Neuron (in vitro differentiated cells): ENCODE results near the gene ABCF1.

ENCODE experiments used
- H2AFZ ChIP-seq: one replicate; pipeline ENCODE4 v1.6.1; 2013; ENCODE audit warnings: low read depth, mild to moderate bottlenecking, inconsistent platforms, low read length, moderate library complexity
- H3K27me3 ChIP-seq: one replicate; pipeline ENCODE4 v1.6.1; 2013; ENCODE audit warnings: low read length; ENCODE audit not compliant: insufficient read depth
- H3K36me3 ChIP-seq: one replicate; pipeline ENCODE4 v1.6.1; 2013; ENCODE audit warnings: low read length; ENCODE audit not compliant: insufficient read depth
- H3K4me1 ChIP-seq: one replicate; pipeline ENCODE4 v1.6.1; 2013; ENCODE audit warnings: low read length; ENCODE audit not compliant: insufficient read depth
- H3K4me3 ChIP-seq: 2 replicates; pipeline ENCODE4 v1.5.1; 2013; ENCODE audit warnings: mild to moderate bottlenecking, low read length, moderate library complexity
- H3K9me3 ChIP-seq: one replicate; pipeline ENCODE4 v1.6.1; 2013; ENCODE audit warnings: low read length

ABCF1 gene

DNA sequence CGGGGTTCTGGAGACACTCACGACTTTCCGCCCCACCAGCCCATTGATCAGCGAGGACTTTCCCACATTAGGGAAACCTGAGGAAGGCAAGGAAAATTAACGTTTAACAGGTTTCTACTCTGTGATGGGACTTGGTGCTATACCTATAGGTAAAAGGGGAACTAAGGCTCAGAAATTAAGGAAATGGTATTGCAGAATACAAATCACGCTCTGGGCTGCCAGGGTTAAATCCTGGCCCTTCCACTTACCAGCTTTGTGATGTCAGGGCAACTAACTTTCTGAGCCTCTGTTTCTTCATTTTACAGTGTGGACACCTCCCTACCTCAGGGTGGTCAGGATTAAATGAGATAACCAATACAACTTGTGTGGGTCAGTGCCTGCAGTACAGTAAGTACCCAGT lies 23.8 kb upstream of the ABCF1 start:
- Histone ChIP-seq H2AFZ (no peak overlapping the region), H3K4me1 (no peaks in the 10 kb centered on the region), H3K4me3 (no peak overlapping the region), H3K9me3 (no peaks in the 10 kb centered on the region), H3K36me3 (peaks cover 44% of the 10 kb centered on the region), H3K27me3 (no peaks in the 10 kb centered on the region)

DNA sequence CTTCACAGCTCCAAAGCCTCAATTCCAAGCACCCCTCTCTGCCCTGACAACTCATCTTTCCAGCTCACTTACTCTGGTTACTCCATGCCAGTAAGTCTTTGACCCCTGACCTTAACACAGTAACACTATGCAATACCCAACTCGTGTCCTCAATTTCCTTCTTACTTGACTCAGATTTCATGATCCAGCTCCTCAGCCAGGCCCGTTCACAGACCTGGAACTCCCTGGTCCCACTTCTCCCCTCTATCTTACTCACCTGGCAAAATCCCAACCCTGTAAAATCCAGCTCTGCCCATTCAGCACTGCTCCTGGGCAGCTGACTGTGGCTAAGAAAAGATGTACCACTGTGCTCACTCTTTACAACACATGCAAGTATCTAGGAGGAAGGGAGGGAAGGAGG lies 22.9 kb upstream of the ABCF1 start:
- Histone ChIP-seq H3K36me3 (peaks cover 53% of the 10 kb centered on the region), H3K4me1 (no peaks in the 10 kb centered on the region), H2AFZ (no peak overlapping the region), H3K9me3 (no peaks in the 10 kb centered on the region), H3K4me3 (no peak overlapping the region), H3K27me3 (no peaks in the 10 kb centered on the region)

DNA sequence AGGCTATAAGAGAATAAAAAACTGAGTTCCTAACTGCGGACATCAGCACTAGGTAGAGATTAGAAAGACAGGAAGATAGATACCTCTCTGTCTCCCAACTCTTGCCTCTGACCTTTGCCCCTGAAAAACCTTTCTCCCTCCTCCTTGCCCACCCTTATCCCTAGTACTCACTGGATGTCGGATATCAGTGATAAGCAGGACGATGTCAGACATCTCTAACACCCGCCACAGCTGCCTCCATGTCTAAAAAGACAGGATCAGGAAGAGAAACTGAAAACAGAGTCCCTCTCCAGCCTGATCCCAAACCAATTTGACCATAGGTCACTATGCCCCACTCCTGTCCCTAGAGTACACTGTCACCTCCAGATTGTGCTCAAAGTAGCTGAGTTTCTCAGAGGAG lies 16.8 kb upstream of the ABCF1 start:
- no peaks in the 10 kb centered on the region for H3K27me3 ChIP-seq
- no peak overlapping the region for H3K4me3 ChIP-seq
- H2AFZ ChIP-seq, result no peak overlapping the region
- H3K9me3 ChIP-seq, result no peaks in the 10 kb centered on the region
- peaks cover 19% of the 10 kb centered on the region for H3K4me1 ChIP-seq
- H3K36me3 ChIP-seq, result peaks cover 44% of the 10 kb centered on the region

DNA sequence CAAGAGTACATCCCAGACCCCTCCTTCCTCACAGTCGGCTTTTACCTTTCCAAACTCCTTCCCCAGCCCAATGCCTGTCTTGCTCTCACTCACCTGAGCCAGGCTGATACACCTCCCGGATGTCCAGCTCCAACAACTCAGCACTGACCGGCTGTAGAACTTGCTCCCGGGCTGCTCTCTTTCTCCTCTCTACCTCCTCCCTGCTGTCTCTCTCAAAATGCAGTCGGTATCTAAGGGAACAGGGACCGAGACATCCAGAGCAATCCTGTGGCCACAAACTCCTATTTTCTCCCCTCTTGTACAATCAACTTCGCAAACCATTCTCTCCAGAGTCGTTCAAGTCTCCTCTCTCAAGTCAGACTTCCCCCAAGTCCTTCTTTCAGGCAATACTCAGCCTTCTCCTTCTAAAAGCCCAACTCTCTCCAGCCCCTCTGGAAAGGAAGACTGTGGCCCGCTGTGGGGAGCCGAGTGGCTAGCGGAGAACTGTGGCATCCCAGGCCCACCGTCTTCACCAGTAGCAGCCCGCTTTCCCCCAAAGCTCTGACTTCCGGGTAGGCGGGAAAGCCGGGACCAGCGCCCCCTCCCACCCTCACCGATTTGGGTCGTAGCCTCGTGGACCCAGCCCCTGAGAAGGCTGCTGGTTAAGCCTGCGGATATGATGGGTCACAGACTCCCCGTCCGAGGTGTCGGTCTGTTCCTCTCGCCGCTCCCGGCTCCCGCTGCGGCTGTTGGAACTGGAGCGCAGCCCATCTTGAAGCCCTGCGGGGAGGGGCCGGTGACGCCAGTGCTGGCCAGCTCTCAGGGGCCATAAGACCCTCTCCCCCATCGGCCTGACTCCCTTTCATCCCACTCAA lies 16.1 kb upstream of the ABCF1 start:
- peaks cover 19% of the 10 kb centered on the region for H3K4me1 ChIP-seq
- H3K27me3 ChIP-seq, result no peaks in the 10 kb centered on the region
- no peaks in the 10 kb centered on the region for H3K9me3 ChIP-seq
- peak overlapping the region; percentile 88 for H3K4me3 ChIP-seq
- peaks cover 42% of the 10 kb centered on the region for H3K36me3 ChIP-seq
- peak overlapping the region; percentile 91 for H2AFZ ChIP-seq

DNA sequence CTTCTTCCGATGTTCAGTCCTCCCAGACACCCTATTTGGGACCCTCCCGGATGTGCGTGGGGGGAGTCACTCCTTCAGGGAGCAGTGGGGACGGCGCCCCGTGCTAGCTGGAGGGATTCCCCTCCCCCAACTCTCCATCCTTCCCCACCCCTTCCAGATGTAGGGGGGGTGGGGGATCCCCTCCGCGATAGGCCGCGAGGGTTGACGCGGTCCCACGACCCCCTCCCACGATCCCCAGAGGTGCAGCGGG lies 15.5 kb upstream of the ABCF1 start:
- H3K4me3 ChIP-seq, result peak overlapping the region; percentile 88
- no peaks in the 10 kb centered on the region for H3K9me3 ChIP-seq
- H3K36me3 ChIP-seq, result peaks cover 38% of the 10 kb centered on the region
- H3K4me1 ChIP-seq, result peaks cover 19% of the 10 kb centered on the region
- peak overlapping the region; percentile 91 for H2AFZ ChIP-seq
- H3K27me3 ChIP-seq, result no peaks in the 10 kb centered on the region

DNA sequence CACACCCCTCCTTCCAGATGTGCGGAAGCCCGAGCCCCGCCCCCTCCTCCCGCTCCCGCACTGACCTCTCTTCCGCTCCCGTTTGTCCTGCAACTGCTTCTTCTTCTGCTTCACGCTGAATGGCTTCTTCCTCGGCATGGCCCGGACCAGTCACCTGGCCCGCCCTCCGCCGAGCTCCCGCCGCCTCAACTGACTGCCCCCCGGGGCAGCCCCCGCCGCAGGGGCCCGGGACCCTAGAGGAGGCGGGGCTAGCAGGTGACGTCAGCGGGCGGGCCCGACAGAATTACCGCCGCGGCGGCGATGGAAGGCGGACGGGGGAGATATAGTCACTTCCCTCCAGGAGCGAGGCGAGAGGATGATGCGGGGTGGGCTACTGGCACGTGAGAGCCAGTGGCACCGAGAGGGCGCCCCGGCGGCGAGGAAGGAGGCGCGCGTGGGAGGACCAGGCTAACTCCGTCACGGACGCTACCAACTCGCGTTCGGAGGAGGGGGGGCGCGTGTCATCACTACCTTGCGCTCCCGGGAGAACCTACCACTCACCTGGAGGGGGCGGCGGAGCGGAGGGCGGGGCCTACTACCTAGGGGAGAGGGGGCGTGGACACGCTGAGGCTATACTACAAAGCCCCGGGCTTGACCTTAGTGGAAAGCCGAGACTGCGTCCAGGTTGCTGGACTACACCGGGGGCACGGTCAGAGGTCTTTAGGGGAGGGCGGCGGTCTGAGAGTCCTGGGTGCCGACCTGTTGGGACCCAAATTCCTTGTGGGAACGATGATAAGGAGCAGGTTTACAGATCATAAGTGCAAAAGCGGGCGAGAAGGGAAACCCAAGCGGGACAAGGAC lies 15.0 kb upstream of the ABCF1 start, which contains the start of gene GNL1:
Gene GNL1, minus strand, starts transcription at position 424 of the 840 bp plus-strand sequence. Its CDS starts 286 bp downstream, at position 138.
- H3K36me3 ChIP-seq, result peaks cover 35% of the 10 kb centered on the region
- no peaks in the 10 kb centered on the region for H3K27me3 ChIP-seq
- H3K4me1 ChIP-seq, result peaks cover 19% of the 10 kb centered on the region
- H3K9me3 ChIP-seq, result no peaks in the 10 kb centered on the region
- peak within 1 kb of the TSS; percentile 91 for H2AFZ ChIP-seq
- H3K4me3 ChIP-seq, result peak within 1 kb of the TSS; percentile 88

DNA sequence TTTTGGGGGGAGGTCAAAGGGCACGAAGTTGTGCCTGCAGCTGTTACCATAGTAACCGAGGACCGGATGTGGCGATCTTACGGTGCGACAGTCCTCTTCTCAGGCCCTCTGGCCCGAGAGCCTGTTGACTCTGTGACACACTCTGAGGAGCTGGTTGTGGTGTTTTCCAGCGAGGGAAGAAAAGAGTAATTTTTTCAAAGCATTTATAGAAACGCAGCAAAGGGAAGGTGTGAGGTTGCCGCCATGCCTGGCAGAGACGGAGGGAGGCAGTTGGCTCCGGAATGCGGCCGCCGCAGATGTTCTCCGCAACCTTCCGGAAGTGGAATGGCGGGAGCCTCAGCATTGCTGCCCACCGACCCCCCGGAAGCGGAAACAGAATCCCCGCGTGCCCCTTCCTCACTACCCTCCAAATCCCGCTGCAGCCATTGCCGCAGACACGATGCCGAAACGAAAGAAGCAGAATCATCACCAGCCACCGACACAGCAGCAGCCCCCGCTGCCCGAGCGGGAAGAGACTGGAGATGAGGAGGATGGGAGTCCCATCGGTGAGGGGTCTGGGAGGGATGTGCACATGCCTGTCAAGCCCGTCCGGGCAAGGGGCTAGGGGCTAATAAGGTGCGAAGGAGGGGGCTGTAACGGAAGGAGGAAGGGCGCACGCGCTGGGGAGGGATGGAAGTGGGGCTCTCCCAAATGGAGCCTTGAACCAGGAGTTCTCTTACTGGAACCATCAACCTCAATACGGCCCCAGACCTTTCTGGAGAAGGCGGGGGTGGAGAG lies 14.1 kb upstream of the ABCF1 start, which contains the start of gene PRR3:
Gene PRR3, plus strand, starts transcription at position 390 of the 777 bp plus-strand sequence. Its CDS starts 50 bp downstream, at position 440.
- H3K4me3 ChIP-seq, result peak within 1 kb of the TSS; percentile 88
- H3K27me3 ChIP-seq, result no peaks in the 10 kb centered on the region
- no peaks in the 10 kb centered on the region for H3K9me3 ChIP-seq
- H3K36me3 ChIP-seq, result peaks cover 38% of the 10 kb centered on the region
- peak within 1 kb of the TSS; percentile 91 for H2AFZ ChIP-seq
- H3K4me1 ChIP-seq, result peaks cover 19% of the 10 kb centered on the region

DNA sequence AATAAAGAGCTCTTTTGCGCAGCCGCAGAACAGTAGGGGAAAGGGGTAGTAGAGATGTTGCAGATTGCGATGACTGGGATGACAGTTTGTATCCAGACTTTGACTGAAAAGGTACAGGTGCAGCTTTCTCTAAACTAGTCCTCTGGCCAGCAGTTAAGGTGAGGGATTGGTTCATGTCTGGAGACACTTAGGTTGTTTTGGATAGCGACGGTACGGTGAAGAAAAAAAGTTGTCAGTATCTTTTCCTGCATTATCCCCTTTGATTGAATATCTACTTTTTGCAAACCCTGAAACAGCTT lies 13.6 kb upstream of the ABCF1 start:
- H3K4me3 ChIP-seq, result peak overlapping the region; percentile 88
- peak overlapping the region; percentile 91 for H2AFZ ChIP-seq
- H3K27me3 ChIP-seq, result no peaks in the 10 kb centered on the region
- H3K9me3 ChIP-seq, result no peaks in the 10 kb centered on the region
- peaks cover 38% of the 10 kb centered on the region for H3K36me3 ChIP-seq
- peaks cover 19% of the 10 kb centered on the region for H3K4me1 ChIP-seq

DNA sequence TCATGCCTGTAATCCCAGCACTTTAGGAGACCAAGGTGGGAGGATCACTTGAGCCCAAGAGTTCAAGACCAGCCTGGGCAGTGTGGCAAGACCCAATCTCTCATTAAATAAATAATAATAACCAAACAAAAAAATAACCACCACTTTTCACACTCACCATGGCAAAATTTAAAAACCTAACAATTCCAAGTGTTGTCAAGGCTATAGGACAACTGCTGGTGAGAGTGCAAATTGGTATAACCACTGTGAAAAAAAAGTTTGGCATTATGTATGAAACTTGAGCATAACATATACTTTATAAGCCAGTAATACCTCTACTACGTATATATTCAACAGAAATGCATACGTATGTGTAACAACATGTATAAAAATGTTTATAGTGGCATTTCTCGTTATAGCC lies 10.3 kb upstream of the ABCF1 start:
- Histone ChIP-seq H2AFZ (no peak overlapping the region), H3K4me3 (no peak overlapping the region), H3K9me3 (no peaks in the 10 kb centered on the region), H3K27me3 (no peaks in the 10 kb centered on the region), H3K4me1 (peaks cover 11% of the 10 kb centered on the region), H3K36me3 (peaks cover 35% of the 10 kb centered on the region)

DNA sequence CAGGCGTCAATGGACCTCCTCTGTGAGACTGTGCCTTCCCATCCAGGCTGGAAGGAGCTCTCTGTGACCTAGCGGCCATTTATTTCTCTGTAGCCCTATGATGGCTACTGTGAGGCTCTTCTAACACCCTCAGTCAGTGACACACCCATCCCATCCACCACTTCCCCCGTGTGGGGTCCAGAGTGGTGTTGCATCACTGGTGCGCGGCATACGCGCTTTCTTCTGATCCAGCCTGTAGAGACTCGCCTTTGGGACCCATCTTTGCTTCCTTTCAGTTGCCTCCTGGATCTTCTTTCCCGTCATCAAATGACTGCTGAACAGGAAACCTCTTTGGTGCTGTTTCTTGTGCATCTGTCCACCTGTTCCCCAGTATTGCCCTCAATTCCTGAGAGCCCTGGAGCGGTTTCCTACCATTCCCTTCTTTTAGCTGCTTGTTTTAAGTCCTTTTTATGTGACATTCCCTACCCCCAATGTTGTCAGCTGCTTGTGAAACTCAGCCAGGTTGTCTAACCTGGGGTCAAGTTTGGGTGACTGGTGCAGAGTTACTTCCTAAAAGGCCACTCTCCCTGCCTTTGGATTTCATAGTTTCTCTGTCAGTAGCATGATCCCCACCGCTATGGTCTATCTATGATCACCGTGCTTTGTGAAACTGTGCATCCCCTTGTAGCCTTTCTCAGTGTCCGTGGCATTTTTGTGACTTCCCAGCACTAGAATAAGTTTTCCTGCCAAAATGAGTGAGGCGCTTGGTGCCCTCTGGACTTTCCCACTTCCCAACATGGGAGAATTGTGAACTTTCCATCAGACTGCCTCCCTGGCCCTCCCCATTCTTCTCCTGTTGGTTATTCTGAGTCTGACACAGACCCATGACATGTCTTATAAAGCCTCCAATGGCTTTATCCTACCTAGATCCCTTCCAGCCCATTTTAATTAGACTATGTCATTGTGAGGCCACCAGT lies 8.5 kb upstream of the ABCF1 start:
- H3K36me3 ChIP-seq, result peaks cover 35% of the 10 kb centered on the region
- H3K4me3 ChIP-seq, result no peak overlapping the region
- H2AFZ ChIP-seq, result no peak overlapping the region
- peaks cover 8% of the 10 kb centered on the region for H3K4me1 ChIP-seq
- no peaks in the 10 kb centered on the region for H3K9me3 ChIP-seq
- no peaks in the 10 kb centered on the region for H3K27me3 ChIP-seq

DNA sequence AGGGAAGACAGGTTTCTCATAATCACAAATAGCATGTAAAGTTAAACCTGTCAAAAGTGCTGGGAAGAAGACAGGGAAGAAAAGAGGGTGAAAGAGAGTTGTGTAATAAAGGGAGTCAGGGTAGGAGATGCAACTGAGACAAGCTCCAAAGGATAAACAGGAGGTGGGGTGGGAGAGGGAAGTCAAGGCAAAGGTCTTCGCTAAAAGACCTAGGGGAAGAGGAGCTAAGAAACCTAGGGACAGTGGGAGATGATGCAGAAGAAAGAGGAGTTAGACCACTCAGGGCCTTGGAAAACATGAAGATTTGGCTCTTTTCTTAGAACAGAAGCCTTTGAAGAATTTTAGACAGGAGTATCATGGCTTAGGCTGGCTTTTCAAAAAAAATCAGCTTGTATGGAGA lies 7.1 kb upstream of the ABCF1 start:
- Histone ChIP-seq H3K36me3 (peaks cover 30% of the 10 kb centered on the region), H3K4me1 (no peaks in the 10 kb centered on the region), H3K27me3 (no peaks in the 10 kb centered on the region), H3K4me3 (no peak overlapping the region), H3K9me3 (no peaks in the 10 kb centered on the region), H2AFZ (no peak overlapping the region)

DNA sequence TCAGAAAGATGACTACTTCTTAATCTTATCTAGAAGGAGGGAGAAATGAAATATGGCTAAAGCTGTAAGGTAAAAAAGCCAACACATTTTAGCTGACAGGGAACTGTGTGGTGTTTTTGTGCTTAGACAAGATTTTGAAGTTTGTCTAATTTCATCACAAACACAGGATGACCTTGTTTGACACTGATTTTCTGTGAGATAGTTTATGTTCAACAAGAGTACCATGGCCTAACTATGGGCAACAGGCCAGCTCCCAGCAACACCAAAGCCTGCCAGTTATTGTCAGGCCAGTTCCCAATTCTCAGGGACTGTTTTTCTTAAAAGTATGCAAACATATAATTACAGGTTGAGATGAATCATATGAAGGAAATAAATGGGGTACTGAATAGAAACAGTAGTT lies 5.5 kb upstream of the ABCF1 start:
- Histone ChIP-seq H3K36me3 (peaks cover 30% of the 10 kb centered on the region), H3K4me3 (no peak overlapping the region), H3K4me1 (peaks cover 6% of the 10 kb centered on the region), H3K9me3 (no peaks in the 10 kb centered on the region), H3K27me3 (no peaks in the 10 kb centered on the region), H2AFZ (no peak overlapping the region)
